ENCODE measurements around the gene RIMS4. TPM values are rescaled to one million over a fixed set of nuclear protein-coding genes. Genes with fewer than 3 reads are reported as not detected.
A peak's percentile ranks its signal among the peaks of the same experiment; 100 is the strongest.

The RIMS4 gene
- total and polyA plus RNA-seq, 2 of the 13 experiments (the other 11 are each of a cell fraction or from before 2014, with no cell fraction given), result 0.01 to 0.07 TPM

DNA sequence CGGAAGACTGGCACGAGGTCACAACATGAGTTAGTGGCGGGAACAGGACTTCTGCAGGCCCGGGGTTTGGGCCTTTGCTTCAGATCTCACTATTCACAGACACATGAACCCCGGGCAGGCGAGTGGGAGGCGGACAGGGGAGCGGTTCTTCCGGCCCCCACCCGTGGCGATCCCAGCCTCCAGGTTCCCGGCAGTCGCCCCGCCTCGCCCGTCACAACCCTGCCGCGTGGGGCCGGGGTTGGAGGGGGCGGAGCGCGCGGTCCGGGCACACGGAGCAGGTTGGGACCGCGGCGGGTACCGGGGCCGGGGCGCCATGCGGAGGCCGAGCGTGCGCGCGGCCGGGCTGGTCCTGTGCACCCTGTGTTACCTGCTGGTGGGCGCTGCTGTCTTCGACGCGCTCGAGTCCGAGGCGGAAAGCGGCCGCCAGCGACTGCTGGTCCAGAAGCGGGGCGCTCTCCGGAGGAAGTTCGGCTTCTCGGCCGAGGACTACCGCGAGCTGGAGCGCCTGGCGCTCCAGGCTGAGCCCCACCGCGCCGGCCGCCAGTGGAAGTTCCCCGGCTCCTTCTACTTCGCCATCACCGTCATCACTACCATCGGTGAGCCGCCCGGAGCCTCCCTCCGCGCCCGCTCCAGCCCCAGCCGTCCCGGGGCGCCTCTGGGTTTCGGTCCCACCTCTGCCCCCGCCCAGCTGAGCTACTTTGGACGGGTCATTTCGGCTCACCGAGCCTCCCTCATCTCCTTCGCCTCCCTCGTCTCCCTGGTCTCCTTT, 64.6 kb downstream of the RIMS4 start, which contains the start of gene KCNK15 (continued):
- TF ChIP-seq, protein P1, sequence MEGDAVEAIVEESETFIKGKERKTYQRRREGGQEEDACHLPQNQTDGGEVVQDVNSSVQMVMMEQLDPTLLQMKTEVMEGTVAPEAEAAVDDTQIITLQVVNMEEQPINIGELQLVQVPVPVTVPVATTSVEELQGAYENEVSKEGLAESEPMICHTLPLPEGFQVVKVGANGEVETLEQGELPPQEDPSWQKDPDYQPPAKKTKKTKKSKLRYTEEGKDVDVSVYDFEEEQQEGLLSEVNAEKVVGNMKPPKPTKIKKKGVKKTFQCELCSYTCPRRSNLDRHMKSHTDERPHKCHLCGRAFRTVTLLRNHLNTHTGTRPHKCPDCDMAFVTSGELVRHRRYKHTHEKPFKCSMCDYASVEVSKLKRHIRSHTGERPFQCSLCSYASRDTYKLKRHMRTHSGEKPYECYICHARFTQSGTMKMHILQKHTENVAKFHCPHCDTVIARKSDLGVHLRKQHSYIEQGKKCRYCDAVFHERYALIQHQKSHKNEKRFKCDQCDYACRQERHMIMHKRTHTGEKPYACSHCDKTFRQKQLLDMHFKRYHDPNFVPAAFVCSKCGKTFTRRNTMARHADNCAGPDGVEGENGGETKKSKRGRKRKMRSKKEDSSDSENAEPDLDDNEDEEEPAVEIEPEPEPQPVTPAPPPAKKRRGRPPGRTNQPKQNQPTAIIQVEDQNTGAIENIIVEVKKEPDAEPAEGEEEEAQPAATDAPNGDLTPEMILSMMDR (CRISPR knock-in tag; IDR thresholded peaks at IDR 0.05), result peak; percentile 10; the same call in 1 of the 2 replicates
- TF ChIP-seq ZNF510 (CRISPR knock-in tag; IDR thresholded peaks at IDR 0.05; ENCODE audit: low read depth) (peak; percentile 56; the same call in 1 of the 2 replicates), SMAD9 (CRISPR knock-in tag; IDR thresholded peaks at IDR 0.05) (no peak), MAFG (CRISPR knock-in tag; IDR thresholded peaks at IDR 0.05) (no peak), SATB2 (CRISPR knock-in tag; IDR thresholded peaks at IDR 0.05) (no peak), ATM (IDR thresholded peaks at IDR 0.05; ENCODE audit: borderline replicate concordance) (no peak), SUZ12 (IDR thresholded peaks at IDR 0.05; ENCODE audit: low read depth, low read length) (no peak), CEBPB (IDR thresholded peaks at IDR 0.05; ENCODE audit: borderline replicate concordance, low read depth, low read length) (no peak), TBX2 (CRISPR knock-in tag; IDR thresholded peaks at IDR 0.05; ENCODE audit: borderline replicate concordance) (no peak), ZNF501 (CRISPR knock-in tag; IDR thresholded peaks at IDR 0.05) (0 out of 2 replicates have a peak, but pooled peaks have one; percentile 28), CBX1 (IDR thresholded peaks at IDR 0.05; ENCODE audit: low read depth) (no peak), FOXK1 (CRISPR knock-in tag; IDR thresholded peaks at IDR 0.05; ENCODE audit: borderline replicate concordance, low read depth) (no peak), ZNF564 (CRISPR knock-in tag; IDR thresholded peaks at IDR 0.05) (no peak), TCF7L2 (IDR thresholded peaks at IDR 0.05; ENCODE audit: low read depth, low read length) (no peak), ISX (CRISPR knock-in tag; conservative IDR thresholded peaks at IDR 0.05) (no peak), KLF11 (CRISPR knock-in tag; IDR thresholded peaks at IDR 0.05) (no peak), ZFP1 (CRISPR knock-in tag; IDR thresholded peaks at IDR 0.05) (no peak), ZKSCAN1 (IDR thresholded peaks at IDR 0.05; ENCODE audit: low read length) (no peak), ESRRA (CRISPR knock-in tag; IDR thresholded peaks at IDR 0.05; ENCODE audit: low read depth) (no peak), ZNF562 (CRISPR knock-in tag; IDR thresholded peaks at IDR 0.05; ENCODE audit: borderline replicate concordance) (no peak)
- TF ChIP-seq, protein P2, sequence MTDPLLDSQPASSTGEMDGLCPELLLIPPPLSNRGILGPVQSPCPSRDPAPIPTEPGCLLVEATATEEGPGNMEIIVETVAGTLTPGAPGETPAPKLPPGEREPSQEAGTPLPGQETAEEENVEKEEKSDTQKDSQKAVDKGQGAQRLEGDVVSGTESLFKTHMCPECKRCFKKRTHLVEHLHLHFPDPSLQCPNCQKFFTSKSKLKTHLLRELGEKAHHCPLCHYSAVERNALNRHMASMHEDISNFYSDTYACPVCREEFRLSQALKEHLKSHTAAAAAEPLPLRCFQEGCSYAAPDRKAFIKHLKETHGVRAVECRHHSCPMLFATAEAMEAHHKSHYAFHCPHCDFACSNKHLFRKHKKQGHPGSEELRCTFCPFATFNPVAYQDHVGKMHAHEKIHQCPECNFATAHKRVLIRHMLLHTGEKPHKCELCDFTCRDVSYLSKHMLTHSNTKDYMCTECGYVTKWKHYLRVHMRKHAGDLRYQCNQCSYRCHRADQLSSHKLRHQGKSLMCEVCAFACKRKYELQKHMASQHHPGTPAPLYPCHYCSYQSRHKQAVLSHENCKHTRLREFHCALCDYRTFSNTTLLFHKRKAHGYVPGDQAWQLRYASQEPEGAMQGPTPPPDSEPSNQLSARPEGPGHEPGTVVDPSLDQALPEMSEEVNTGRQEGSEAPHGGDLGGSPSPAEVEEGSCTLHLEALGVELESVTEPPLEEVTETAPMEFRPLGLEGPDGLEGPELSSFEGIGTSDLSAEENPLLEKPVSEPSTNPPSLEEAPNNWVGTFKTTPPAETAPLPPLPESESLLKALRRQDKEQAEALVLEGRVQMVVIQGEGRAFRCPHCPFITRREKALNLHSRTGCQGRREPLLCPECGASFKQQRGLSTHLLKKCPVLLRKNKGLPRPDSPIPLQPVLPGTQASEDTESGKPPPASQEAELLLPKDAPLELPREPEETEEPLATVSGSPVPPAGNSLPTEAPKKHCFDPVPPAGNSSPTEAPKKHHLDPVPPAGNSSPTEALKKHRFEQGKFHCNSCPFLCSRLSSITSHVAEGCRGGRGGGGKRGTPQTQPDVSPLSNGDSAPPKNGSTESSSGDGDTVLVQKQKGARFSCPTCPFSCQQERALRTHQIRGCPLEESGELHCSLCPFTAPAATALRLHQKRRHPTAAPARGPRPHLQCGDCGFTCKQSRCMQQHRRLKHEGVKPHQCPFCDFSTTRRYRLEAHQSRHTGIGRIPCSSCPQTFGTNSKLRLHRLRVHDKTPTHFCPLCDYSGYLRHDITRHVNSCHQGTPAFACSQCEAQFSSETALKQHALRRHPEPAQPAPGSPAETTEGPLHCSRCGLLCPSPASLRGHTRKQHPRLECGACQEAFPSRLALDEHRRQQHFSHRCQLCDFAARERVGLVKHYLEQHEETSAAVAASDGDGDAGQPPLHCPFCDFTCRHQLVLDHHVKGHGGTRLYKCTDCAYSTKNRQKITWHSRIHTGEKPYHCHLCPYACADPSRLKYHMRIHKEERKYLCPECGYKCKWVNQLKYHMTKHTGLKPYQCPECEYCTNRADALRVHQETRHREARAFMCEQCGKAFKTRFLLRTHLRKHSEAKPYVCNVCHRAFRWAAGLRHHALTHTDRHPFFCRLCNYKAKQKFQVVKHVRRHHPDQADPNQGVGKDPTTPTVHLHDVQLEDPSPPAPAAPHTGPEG (CRISPR knock-in tag; IDR thresholded peaks at IDR 0.05), result no peak
- TF ChIP-seq, protein P3, sequence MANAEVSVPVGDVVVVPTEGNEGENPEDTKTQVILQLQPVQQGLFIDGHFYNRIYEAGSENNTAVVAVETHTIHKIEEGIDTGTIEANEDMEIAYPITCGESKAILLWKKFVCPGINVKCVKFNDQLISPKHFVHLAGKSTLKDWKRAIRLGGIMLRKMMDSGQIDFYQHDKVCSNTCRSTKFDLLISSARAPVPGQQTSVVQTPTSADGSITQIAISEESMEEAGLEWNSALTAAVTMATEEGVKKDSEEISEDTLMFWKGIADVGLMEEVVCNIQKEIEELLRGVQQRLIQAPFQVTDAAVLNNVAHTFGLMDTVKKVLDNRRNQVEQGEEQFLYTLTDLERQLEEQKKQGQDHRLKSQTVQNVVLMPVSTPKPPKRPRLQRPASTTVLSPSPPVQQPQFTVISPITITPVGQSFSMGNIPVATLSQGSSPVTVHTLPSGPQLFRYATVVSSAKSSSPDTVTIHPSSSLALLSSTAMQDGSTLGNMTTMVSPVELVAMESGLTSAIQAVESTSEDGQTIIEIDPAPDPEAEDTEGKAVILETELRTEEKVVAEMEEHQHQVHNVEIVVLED (CRISPR knock-in tag; IDR thresholded peaks at IDR 0.05; ENCODE audit: borderline replicate concordance), result no peak
